GM18909 (cell line): ENCODE measurements around the gene BSN.

Source experiments
- ATAC-seq: cut with Tn5 transposase; IDR thresholded peaks from one replicate; pipeline ENCODE4 v1.9.1; 2021; ENCODE audit warnings: mild to moderate bottlenecking; ENCODE audit not compliant: unreplicated experiment, poor library complexity

The BSN gene

GRCh38 chr3:49706456-49707112 lies 152.3 kb downstream of the BSN start:
- no peak for ATAC-seq

- no peak for ATAC-seq
Measured at GRCh38 chr3:49707113-49707480, 152.8 kb downstream of the BSN start.

- ATAC-seq = no peak
Measured at GRCh38 chr3:49709852-49710251, 155.6 kb downstream of the BSN start.

GRCh38 chr3:49711489-49711888 lies 157.2 kb downstream of the BSN start:
- no peak for ATAC-seq

GRCh38 chr3:49712166-49712565 lies 157.9 kb downstream of the BSN start:
- ATAC-seq = no peak

- no peak for ATAC-seq
Measured at GRCh38 chr3:49712631-49713317, 158.5 kb downstream of the BSN start.

- ATAC-seq = no peak
Measured at GRCh38 chr3:49713336-49714105, 159.2 kb downstream of the BSN start.

- no peak for ATAC-seq
Measured at GRCh38 chr3:49714728-49715550, 160.7 kb downstream of the BSN start.

GRCh38 chr3:49715611-49716121 lies 161.4 kb downstream of the BSN start:
- ATAC-seq = no peak

- ATAC-seq = no peak
Measured at GRCh38 chr3:49716169-49716568, 161.9 kb downstream of the BSN start.

- no peak for ATAC-seq
Measured at GRCh38 chr3:49716691-49717210, 162.5 kb downstream of the BSN start.

GRCh38 chr3:49717211-49717958 lies 163.1 kb downstream of the BSN start:
- ATAC-seq = no peak

- ATAC-seq = no peak
Measured at GRCh38 chr3:49717959-49718857, 163.9 kb downstream of the BSN start.

- no peak for ATAC-seq
Measured at GRCh38 chr3:49718858-49719213, 164.6 kb downstream of the BSN start.

GRCh38 chr3:49719214-49719884 lies 165.1 kb downstream of the BSN start, which contains the start of gene AMIGO3:
AMIGO3 (minus strand) TSS chr3:49719684; CDS start chr3:49719465, 219 bp downstream.
- peak; percentile 49 for ATAC-seq
